ENCODE results near the gene RNU1-1. TPM values are rescaled to one million over a fixed set of nuclear protein-coding genes. Genes with fewer than 3 reads are reported as not detected.
A peak's percentile ranks its signal among the peaks of the same experiment; 100 is the strongest.
"Not testable (repeated sequence)": the region's sequence is repeated elsewhere in the genome, so short reads cannot be mapped to it uniquely, and the experiment has no call there.

The RNU1-1 gene
- total and polyA plus RNA-seq, 9 of the 15 experiments (the other 6 are each of a cell fraction or from before 2014, with no cell fraction given) = under 0.01 to 32,823 (median 2,538) TPM; not detected in 4

DNA sequence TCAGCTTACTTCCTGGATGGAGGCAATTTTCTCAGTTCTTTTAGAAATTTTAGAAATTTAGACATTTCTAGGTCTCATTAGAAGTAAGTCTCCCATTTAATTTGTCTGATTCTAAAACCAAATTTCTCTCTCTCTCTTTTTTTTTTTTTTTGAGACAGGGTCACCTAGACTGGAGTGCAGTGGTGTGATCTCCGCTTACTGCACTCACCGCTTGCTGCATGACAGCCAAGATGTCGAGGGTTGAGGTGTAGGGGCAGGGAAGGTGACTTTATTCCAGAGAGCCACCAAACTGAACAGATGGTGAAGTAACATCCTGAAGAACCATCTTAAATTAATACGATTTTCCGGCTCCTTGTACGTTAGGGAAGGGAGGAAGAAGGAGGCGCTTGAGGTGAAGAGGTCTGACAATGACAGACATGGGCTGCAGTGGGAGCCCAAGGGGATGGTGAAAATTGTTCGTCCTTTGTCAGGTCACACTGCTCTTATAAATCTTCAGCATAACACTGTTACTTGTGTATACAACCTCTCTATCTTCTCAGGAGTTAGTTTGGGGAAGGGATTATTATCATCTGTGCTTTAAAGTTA lies 5.1 kb downstream of the RNU1-1 start:
- FAIRE-seq; CTCF ChIA-PET (ENCODE audit: low intra/inter-chr PET ratio); H3K4me3 ChIP-seq; H3K4me2 ChIP-seq (ENCODE audit: insufficient read depth, low read length); POLR2A ChIA-PET; H3K9me1 ChIP-seq (ENCODE audit: control insufficient read depth, insufficient read depth, low read length); H3K27ac ChIP-seq (ENCODE audit: extremely low read depth, low read depth, low read length); H3K4me1 ChIP-seq (replicated peaks in 1 of 2; ENCODE audit: control insufficient read depth in 2 of 2, insufficient read depth in 2 of 2, low read length in 2 of 2); H3K36me3 ChIP-seq (ENCODE audit: control insufficient read depth, insufficient read depth, low read length); intact Hi-C loops (cut with micrococcal nuclease); H3K9ac ChIP-seq (ENCODE audit: insufficient read depth in 1 of 2, low read depth in 2 of 2, low read length in 2 of 2); H3K27me3 ChIP-seq (ENCODE audit: control insufficient read depth in 2 of 2, insufficient read depth in 2 of 2, low read length in 2 of 2); H3K9me3 ChIP-seq (replicated peaks; ENCODE audit: control insufficient read depth, insufficient read depth, low read depth, low read length); H3K79me2 ChIP-seq (ENCODE audit: control insufficient read depth, insufficient read depth, low read length); BruUV-seq (replicated peaks); H4K20me1 ChIP-seq (replicated peaks; ENCODE audit: control insufficient read depth, insufficient read depth, low read length): not testable (repeated sequence)
- 51% methylated on average over 8 of the region's 8 CpGs for WGBS (ENCODE audit: insufficient coverage, low coverage, missing lambda C conversion rate)
- peak overlapping the region; percentile 19 for H2AFZ ChIP-seq (ENCODE audit: low read depth, low read length)
- ATAC-seq = peak; percentile 59
- peak in 2 of 4 experiments; percentile 48 to 53 for DNase-seq (ENCODE audit: extremely low read depth in 1 of 4, low spot score in 3 of 4)
- in situ Hi-C loops (cut with MboI) = loop anchor here (5.0 to 25.0 kb wide), 3 partner anchors 103 to 238 kb away; partner anchors contain the start of gene NBPF1
- TF ChIP-seq PKNOX1 (IDR thresholded peaks at IDR 0.05) = peak; percentile 34

- CTCF ChIA-PET (ENCODE audit: low intra/inter-chr PET ratio); BruUV-seq (replicated peaks): not testable (repeated sequence)
- TF ChIP-seq EHMT2 (IDR thresholded peaks at IDR 0.05) = peak; percentile 45; the same call in 1 of the 2 replicates
- TF ChIP-seq, protein P1, sequence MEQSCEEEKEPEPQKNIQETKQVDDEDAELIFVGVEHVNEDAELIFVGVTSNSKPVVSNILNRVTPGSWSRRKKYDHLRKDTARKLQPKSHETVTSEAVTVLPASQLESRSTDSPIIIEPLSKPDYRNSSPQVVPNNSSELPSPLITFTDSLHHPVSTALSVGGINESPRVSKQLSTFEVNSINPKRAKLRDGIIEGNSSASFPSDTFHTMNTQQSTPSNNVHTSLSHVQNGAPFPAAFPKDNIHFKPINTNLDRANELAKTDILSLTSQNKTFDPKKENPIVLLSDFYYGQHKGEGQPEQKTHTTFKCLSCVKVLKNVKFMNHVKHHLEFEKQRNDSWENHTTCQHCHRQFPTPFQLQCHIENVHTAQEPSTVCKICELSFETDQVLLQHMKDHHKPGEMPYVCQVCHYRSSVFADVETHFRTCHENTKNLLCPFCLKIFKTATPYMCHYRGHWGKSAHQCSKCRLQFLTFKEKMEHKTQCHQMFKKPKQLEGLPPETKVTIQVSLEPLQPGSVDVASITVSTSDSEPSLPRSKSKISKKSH (CRISPR knock-in tag; IDR thresholded peaks at IDR 0.05) = 0 out of 2 replicates have a peak, but pooled peaks have one; percentile 73
- peak; percentile 98 for TF ChIP-seq TRIM28 (IDR thresholded peaks at IDR 0.05)
- peak; percentile 20; the same call in 1 of the 2 replicates for TF ChIP-seq EP300 (IDR thresholded peaks at IDR 0.05; ENCODE audit: low read length)
- peak; percentile 99 for TF ChIP-seq CBX5 (IDR thresholded peaks at IDR 0.05; ENCODE audit: borderline replicate concordance, low read depth)
- peak; percentile 29; the same call in 1 of the 2 replicates for TF ChIP-seq HCFC1 (IDR thresholded peaks at IDR 0.05; ENCODE audit: low read depth, low read length)
- peak; percentile 36; the same call in 1 of the 2 replicates for TF ChIP-seq MTA3 (IDR thresholded peaks at IDR 0.05; ENCODE audit: borderline replicate concordance)
These were observed 7.5 kb downstream of the RNU1-1 start for GRCh38 chr1:16506364-16507136.

More at GRCh38 chr1:16506364-16507136, 7.5 kb downstream of the RNU1-1 start:
- 28% methylated on average over 15 of the region's 15 CpGs for WGBS (ENCODE audit: insufficient coverage, low coverage, missing lambda C conversion rate)
- peak overlapping the region; percentile 5; the same call in 2 of the 3 replicates for H3K27ac ChIP-seq (ENCODE audit: extremely low read depth, low read depth, low read length)
- intact Hi-C loops (cut with micrococcal nuclease); H3K36me3 ChIP-seq (ENCODE audit: control insufficient read depth, insufficient read depth, low read length); H3K79me2 ChIP-seq (ENCODE audit: control insufficient read depth, insufficient read depth, low read length); H3K4me3 ChIP-seq; H3K9me3 ChIP-seq (replicated peaks; ENCODE audit: control insufficient read depth, insufficient read depth, low read depth, low read length); H4K20me1 ChIP-seq (replicated peaks; ENCODE audit: control insufficient read depth, insufficient read depth, low read length); H3K9me1 ChIP-seq (ENCODE audit: control insufficient read depth, insufficient read depth, low read length); H3K27me3 ChIP-seq (ENCODE audit: control insufficient read depth in 2 of 2, insufficient read depth in 2 of 2, low read length in 2 of 2); H3K4me1 ChIP-seq (replicated peaks in 1 of 2; ENCODE audit: control insufficient read depth in 2 of 2, insufficient read depth in 2 of 2, low read length in 2 of 2); POLR2A ChIA-PET: not testable (repeated sequence)
- H2AFZ ChIP-seq (ENCODE audit: low read depth, low read length) = peak overlapping the region; percentile 74
- peak overlapping the region; percentile 39 for H3K4me2 ChIP-seq (ENCODE audit: insufficient read depth, low read length)
- ATAC-seq = peak; percentile 90
- FAIRE-seq = peak; percentile 73
- peak overlapping the region in 1 of 2 experiments; percentile 0; a peak in 1 of 4 replicates for H3K9ac ChIP-seq (ENCODE audit: insufficient read depth in 1 of 2, low read depth in 2 of 2, low read length in 2 of 2)
- in situ Hi-C loops (cut with MboI) = loop anchor here (5.0 to 25.0 kb wide), 3 partner anchors 106 to 241 kb away; partner anchors contain the start of gene NBPF1
- peak in 2 of 4 experiments; percentile 21 to 58 for DNase-seq (ENCODE audit: extremely low read depth in 1 of 4, low spot score in 3 of 4)
